Loucy (cell line): Measurements from ENCODE around the gene CLN5.
"Not testable (repeated sequence)": the region's sequence is repeated elsewhere in the genome, so short reads cannot be mapped to it uniquely, and the experiment has no call there.

ENCODE experiments used
- H2AFZ ChIP-seq: fragments of 200-600 bp; sonication (generic); 2 replicates; pipeline ENCODE4 v1.6.0; 2016; ENCODE audit warnings: antibody characterized with exemption, mild to moderate bottlenecking, low read length, moderate library complexity
- H3F3A ChIP-seq: fragments of 200-600 bp; 2 replicates; pipeline ENCODE4 v1.6.0; 2016; ENCODE audit warnings: antibody characterized with exemption, low read depth, mild to moderate bottlenecking
- H3K27me3 ChIP-seq: fragments of 200-600 bp; sonication (generic); 2 replicates; pipeline ENCODE4 v1.6.1; 2014; ENCODE audit warnings: low read length, mild to moderate bottlenecking; ENCODE audit not compliant: insufficient read depth, poor library complexity, severe bottlenecking
- H3K36me3 ChIP-seq: fragments of 200-600 bp; sonication (generic); 2 replicates; pipeline ENCODE4 v1.6.1; 2016; ENCODE audit warnings: low read length; ENCODE audit not compliant: insufficient read depth
- H3K4me1 ChIP-seq: fragments of 200-600 bp; sonication (generic); 2 replicates; pipeline ENCODE4 v1.5.1; 2014; ENCODE audit warnings: low read length, mild to moderate bottlenecking; ENCODE audit not compliant: insufficient read depth, poor library complexity, severe bottlenecking
- H3K4me2 ChIP-seq: fragments of 200-600 bp; sonication (generic); 2 replicates; pipeline ENCODE4 v1.6.0; 2014; ENCODE audit warnings: antibody characterized with exemption, low read length, low read depth, mild to moderate bottlenecking; ENCODE audit not compliant: poor library complexity, severe bottlenecking
- H3K4me3 ChIP-seq: fragments of 200-600 bp; sonication (generic); 2 replicates; pipeline ENCODE4 v1.5.1; 2014; ENCODE audit warnings: low read length, mild to moderate bottlenecking, mixed read lengths; ENCODE audit not compliant: poor library complexity, severe bottlenecking
- H3K79me2 ChIP-seq: fragments of 200-600 bp; sonication (generic); 2 replicates; pipeline ENCODE4 v1.6.1; 2014; ENCODE audit warnings: low read length; ENCODE audit not compliant: insufficient read depth
- H3K9ac ChIP-seq: fragments of 200-600 bp; sonication (generic); 2 replicates; pipeline ENCODE4 v1.6.0; 2014; ENCODE audit warnings: mild to moderate bottlenecking, low read depth, low read length, moderate library complexity; ENCODE audit not compliant: poor library complexity, severe bottlenecking
- H3K9me2 ChIP-seq: fragments of 200-600 bp; sonication (generic); replicated peaks from 2 replicates; pipeline ENCODE4 v1.6.1; 2016; ENCODE audit warnings: low read depth, low read length, mixed read lengths
- H3K9me3 ChIP-seq: fragments of 200-600 bp; sonication (generic); 2 replicates; pipeline ENCODE4 v1.6.1; 2014; ENCODE audit warnings: mild to moderate bottlenecking, antibody characterized with exemption, low read length, low read depth; ENCODE audit not compliant: insufficient read depth
- H4K20me1 ChIP-seq: fragments of 200-600 bp; sonication (generic); 2 replicates; pipeline ENCODE4 v1.6.0; 2014; ENCODE audit warnings: antibody characterized with exemption, low read length, mild to moderate bottlenecking; ENCODE audit not compliant: insufficient read depth, poor library complexity, severe bottlenecking
- CTCF ChIP-seq: fragments of 200-600 bp; sonication (generic); conservative IDR thresholded peaks from 2 replicates; pipeline ENCODE4 v1.5.1; 2014; ENCODE audit warnings: mild to moderate bottlenecking, antibody characterized with exemption, low read length
- EZH2phosphoT487 ChIP-seq: fragments of 200-600 bp; IDR thresholded peaks from 2 replicates; pipeline ENCODE4 v1.6.1; 2018; ENCODE audit warnings: antibody characterized with exemption, mild to moderate bottlenecking, moderate library complexity, borderline replicate concordance

Gene CLN5

GRCh38 chr13:77002590-77003190 lies 10.8 kb downstream of the CLN5 start:
- Histone ChIP-seq H4K20me1 (peaks cover 52% of the 10 kb centered on the region), H3K36me3 (peaks cover 34% of the 10 kb centered on the region; the same call in 1 of the 2 replicates), H3K9me2 (no peaks in the 10 kb centered on the region), H3K27me3 (no peaks in the 10 kb centered on the region), H3K4me3 (no peak overlapping the region), H3K79me2 (peaks cover 7% of the 10 kb centered on the region; the same call in 1 of the 2 replicates), H3K4me2 (no peak overlapping the region), H3K4me1 (peaks cover 29% of the 10 kb centered on the region), H3K9ac (no peak overlapping the region), H3F3A (peaks cover 9% of the 10 kb centered on the region; the same call in 1 of the 2 replicates), H2AFZ (no peak overlapping the region), H3K9me3 (no peaks in the 10 kb centered on the region)
- peak; percentile 85 for TF ChIP-seq CTCF
- no peak for TF ChIP-seq EZH2phosphoT487

GRCh38 chr13:77008337-77008736 lies 16.5 kb downstream of the CLN5 start:
- peaks cover 77% of the 10 kb centered on the region for H3K36me3 ChIP-seq
- H3K4me1 ChIP-seq, H3K9me3 ChIP-seq, H2AFZ ChIP-seq, H3K9me2 ChIP-seq, H3K27me3 ChIP-seq, H3K9ac ChIP-seq, H3F3A ChIP-seq, H3K4me2 ChIP-seq, H3K4me3 ChIP-seq: not testable (repeated sequence)
- peaks cover 20% of the 10 kb centered on the region; the same call in 1 of the 2 replicates for H3K79me2 ChIP-seq
- peaks cover 22% of the 10 kb centered on the region for H4K20me1 ChIP-seq

GRCh38 chr13:77009011-77009410 lies 17.1 kb downstream of the CLN5 start:
- no peaks in the 10 kb centered on the region for H3K4me1 ChIP-seq
- no peak overlapping the region for H2AFZ ChIP-seq
- H3K4me2 ChIP-seq, result no peak overlapping the region
- H3K36me3 ChIP-seq, result peaks cover 82% of the 10 kb centered on the region
- TF ChIP-seq EZH2phosphoT487 (no peak), CTCF (no peak)
- no peaks in the 10 kb centered on the region for H3K9me3 ChIP-seq
- peaks cover 22% of the 10 kb centered on the region; the same call in 1 of the 2 replicates for H3K79me2 ChIP-seq
- H3F3A ChIP-seq, result no peaks in the 10 kb centered on the region
- no peaks in the 10 kb centered on the region for H3K27me3 ChIP-seq
- peaks cover 23% of the 10 kb centered on the region for H4K20me1 ChIP-seq
- H3K9me2 ChIP-seq, result no peaks in the 10 kb centered on the region
- H3K4me3 ChIP-seq, result no peak overlapping the region
- H3K9ac ChIP-seq, result no peak overlapping the region

GRCh38 chr13:77009719-77010118 lies 17.8 kb downstream of the CLN5 start:
- H3K4me3 ChIP-seq, H3K9me2 ChIP-seq, H3K4me2 ChIP-seq, H3K9me3 ChIP-seq, H3F3A ChIP-seq, H3K9ac ChIP-seq, H3K27me3 ChIP-seq, H3K4me1 ChIP-seq, H2AFZ ChIP-seq: not testable (repeated sequence)
- Histone ChIP-seq H4K20me1 (peaks cover 23% of the 10 kb centered on the region), H3K36me3 (peaks cover 84% of the 10 kb centered on the region), H3K79me2 (peaks cover 24% of the 10 kb centered on the region; the same call in 1 of the 2 replicates)
